HG02943 (cell line): Measurements from ENCODE around the gene IER3.

Source experiments
- ATAC-seq: cut with Tn5 transposase; IDR thresholded peaks from one replicate; pipeline ENCODE4 v1.9.1; 2021; ENCODE audit warnings: mild to moderate bottlenecking, low read depth, moderate library complexity; ENCODE audit not compliant: unreplicated experiment

IER3 gene

GRCh38 chr6:30711758-30712380 lies 32.5 kb downstream of the IER3 start:
- no peak for ATAC-seq

GRCh38 chr6:30709101-30709868 lies 35.1 kb downstream of the IER3 start:
- ATAC-seq, result no peak

GRCh38 chr6:30707281-30707850 lies 37.0 kb downstream of the IER3 start:
- ATAC-seq, result no peak

- ATAC-seq, result no peak
Observed at GRCh38 chr6:30705620-30706019, 38.7 kb downstream of the IER3 start.

- ATAC-seq, result no peak
Observed at GRCh38 chr6:30703821-30704220, 40.5 kb downstream of the IER3 start.

- no peak for ATAC-seq
Observed at GRCh38 chr6:30703011-30703410, 41.3 kb downstream of the IER3 start.

GRCh38 chr6:30700340-30700739 lies 44.0 kb downstream of the IER3 start:
- no peak for ATAC-seq

- ATAC-seq, result no peak
Observed at GRCh38 chr6:30696432-30696831, 47.9 kb downstream of the IER3 start.
